GM13977 (cell line): Measurements from ENCODE around the gene ZNF180.
"Not testable (repeated sequence)": the region's sequence is repeated elsewhere in the genome, so short reads cannot be mapped to it uniquely, and the experiment has no call there.

Source experiments
- DNase-seq: peaks from one replicate; pipeline ENCODE4 v3.0.0; 2012; ENCODE audit warnings: low spot score
- CTCF ChIP-seq: IDR thresholded peaks from 2 replicates; pipeline ENCODE4 v1.5.1; 2012; ENCODE audit warnings: mild to moderate bottlenecking, control low read depth; ENCODE audit not compliant: insufficient read depth; ENCODE audit errors: extremely low read depth, missing control alignments
- in situ Hi-C: fragments of 300-500 bp; cut with MboI; formaldehyde crosslinking; loops from one replicate; pipeline ENCODE4 v1.12.0; 2022; ENCODE audit warnings: low sequenced_read_pairs, low pct_unique_long_range_greater_than_20kb, mixed read lengths, inconsistent platforms; ENCODE audit not compliant: unreplicated experiment

ZNF180 gene

DNA sequence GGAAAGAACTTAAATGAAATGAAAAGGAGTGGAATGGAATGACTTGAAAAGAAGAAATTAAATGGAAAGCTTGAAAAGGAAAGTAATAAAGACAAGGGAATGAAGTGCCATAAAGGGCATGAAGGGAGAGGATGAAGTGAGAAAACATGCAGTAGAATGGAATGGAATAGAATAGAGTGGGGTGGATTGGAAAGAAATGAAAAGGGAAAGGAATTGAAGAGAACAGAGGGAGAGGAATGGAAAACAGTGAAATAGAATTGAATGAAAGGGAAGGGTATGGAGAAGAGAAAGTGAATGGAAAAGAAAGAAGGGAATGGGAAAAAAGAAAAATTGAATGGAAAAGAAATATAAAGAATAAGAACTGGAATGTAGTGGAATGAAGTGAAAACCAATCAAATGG lies 9.2 kb upstream of the ZNF180 start:
- no peak for TF ChIP-seq CTCF
- in situ Hi-C loops, result no loop called here
- no peak for DNase-seq

DNA sequence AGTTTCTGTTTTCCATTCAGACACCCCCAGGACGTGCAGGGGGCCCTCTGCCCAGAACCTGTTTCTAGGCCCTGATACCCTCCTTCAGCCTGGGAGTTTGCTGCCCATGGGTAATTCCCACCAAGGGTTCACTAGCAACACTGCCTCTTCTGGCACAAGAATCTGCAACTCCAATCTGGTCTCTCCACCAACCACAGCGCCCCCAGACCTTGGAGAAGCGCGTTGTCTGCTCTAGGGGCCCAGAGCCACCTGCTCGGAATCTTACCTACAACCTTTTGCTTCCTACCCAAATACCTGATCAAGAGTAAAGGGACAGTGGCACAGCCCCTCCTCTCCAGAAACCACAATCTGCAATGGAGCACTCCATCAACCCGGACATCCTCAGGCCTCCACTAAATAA lies 763 bp downstream of the ZNF180 start:
- DNase-seq, result no peak
- in situ Hi-C loops, result loop anchor here (25.0 kb wide), 1 partner anchor 662 kb away; the partner anchor contains the start of gene ZNF283
- TF ChIP-seq CTCF, result peak; percentile 8

DNA sequence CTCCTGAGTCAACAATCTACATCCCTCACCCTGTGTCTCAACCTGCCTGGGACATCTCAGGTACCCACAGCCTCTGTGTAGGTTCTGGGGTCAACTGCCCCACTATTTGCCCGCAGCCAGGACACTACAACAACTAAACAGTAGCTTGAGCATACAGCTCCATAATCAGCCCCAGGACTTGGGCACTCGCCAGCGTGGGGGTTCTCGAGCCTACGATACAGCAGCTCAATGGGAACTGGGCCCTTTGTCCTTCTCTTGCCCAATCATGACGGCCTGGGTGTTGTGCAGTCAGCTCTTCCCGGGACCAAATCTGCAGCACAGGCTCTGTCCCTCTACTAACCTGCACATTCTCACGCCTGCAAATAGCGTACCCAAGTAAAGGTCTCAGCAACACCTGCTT lies 1.3 kb downstream of the ZNF180 start:
- no peak for TF ChIP-seq CTCF
- in situ Hi-C loops, result loop anchor here (25.0 kb wide), 1 partner anchor 662 kb away; the partner anchor contains the start of gene ZNF283
- DNase-seq, result no peak

GRCh38 chr19:44496711-44497110 lies 3.6 kb downstream of the ZNF180 start:
- TF ChIP-seq CTCF, result no peak
- in situ Hi-C loops, result loop anchor here (25.0 kb wide), 1 partner anchor 659 kb away; the partner anchor contains the start of gene ZNF283
- no peak for DNase-seq

- no peak for TF ChIP-seq CTCF
- in situ Hi-C loops, result loop anchor here (25.0 kb wide), 1 partner anchor 639 kb away; the partner anchor contains the start of gene ZNF283
- no peak for DNase-seq
Measured at GRCh38 chr19:44476559-44477408, 23.5 kb downstream of the ZNF180 start.

DNA sequence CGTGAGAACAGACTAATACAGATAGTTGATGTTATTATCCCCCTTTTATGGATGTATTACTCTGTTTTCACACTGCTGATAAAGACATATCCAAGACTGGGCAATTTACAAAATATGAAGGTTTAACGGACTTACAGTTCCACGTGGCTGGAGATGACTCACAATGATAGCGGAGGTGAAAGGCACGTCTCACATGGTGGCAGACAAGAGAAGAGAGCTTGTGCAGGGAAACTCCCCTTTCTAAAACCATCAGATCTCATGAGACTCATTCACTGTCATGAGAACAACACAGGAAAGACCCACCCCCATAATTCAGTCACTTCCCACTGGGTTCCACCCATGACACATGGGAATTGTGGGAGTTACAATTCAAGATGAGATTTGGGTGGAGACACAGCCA lies 31.6 kb downstream of the ZNF180 start:
- in situ Hi-C loops, DNase-seq: not testable (repeated sequence)

DNA sequence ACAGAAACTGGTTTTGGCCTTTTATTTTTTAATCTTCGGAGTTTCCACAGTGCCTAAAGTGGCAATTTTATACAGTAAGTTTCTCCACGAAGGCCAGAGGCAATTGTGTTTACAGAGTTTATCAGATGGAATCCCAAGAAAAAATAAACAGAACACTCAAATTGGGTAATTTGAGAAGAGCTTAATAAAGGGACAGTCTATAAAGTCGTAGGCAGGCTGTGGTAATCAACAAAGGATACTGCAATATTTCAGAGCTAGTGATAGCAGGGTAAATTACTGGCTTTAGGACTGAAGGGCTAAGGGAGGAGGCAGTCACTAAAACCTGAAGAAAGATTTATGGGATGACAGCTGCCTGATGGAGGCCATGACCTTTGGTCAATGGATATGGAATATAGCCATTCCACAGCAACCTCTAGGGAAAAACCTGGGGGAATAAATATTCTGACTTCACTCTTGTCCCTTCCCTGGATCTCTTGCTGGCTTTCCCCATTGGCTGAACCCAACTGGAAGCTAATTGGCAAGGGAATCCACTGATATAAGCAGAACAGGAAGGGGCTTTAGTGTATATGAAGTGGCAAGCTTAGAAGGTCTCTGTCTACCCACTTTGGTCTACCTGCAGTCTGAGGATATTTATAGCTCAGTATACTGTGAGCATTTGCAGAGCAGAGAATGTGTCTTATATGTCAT lies 37.6 kb downstream of the ZNF180 start:
- DNase-seq, in situ Hi-C loops: not testable (repeated sequence)

GRCh38 chr19:44456016-44456415 lies 44.3 kb downstream of the ZNF180 start:
- DNase-seq, in situ Hi-C loops: not testable (repeated sequence)
